ENCODE data around the gene SPSB3. TPM values are rescaled to one million over a fixed set of nuclear protein-coding genes. Genes with fewer than 3 reads are reported as not detected.

Gene SPSB3
- total RNA-seq, 4 donors from 2014 or later, result 86.2 to 161 (median 88.3) TPM

- Histone ChIP-seq H3K27me3 (no peaks in the 10 kb centered on the region), H3K36me3 (peaks cover 0 to 57% of the 10 kb centered on the region in 2 donors), H3K9me3 (no peaks in the 10 kb centered on the region), H3K4me3 (no peak overlapping the region), H3K4me1 (peaks cover 13 to 16% of the 10 kb centered on the region in 2 donors), H3K27ac (no peak overlapping the region)
- in situ Hi-C loops (cut with MboI; ENCODE audit: low sequenced_read_pairs in 4 of 4) (no loop called here), intact Hi-C loops (cut with DNase I; ENCODE audit: low total_unique reads) (no loop called here)
- no peak for TF ChIP-seq CTCF (IDR thresholded peaks at IDR 0.05 in 4 of 5, conservative IDR thresholded peaks at IDR 0.05 in 1 of 5)
- DNase-seq (no peak), ATAC-seq (no peak)
These were observed 37.2 kb upstream of the SPSB3 start for GRCh38 chr16:1819611-1820010.

GRCh38 chr16:1818873-1819525 lies 36.6 kb upstream of the SPSB3 start:
- intact Hi-C loops (cut with DNase I; ENCODE audit: low total_unique reads) (no loop called here), in situ Hi-C loops (cut with MboI; ENCODE audit: low sequenced_read_pairs in 4 of 4) (no loop called here)
- no peaks in the 10 kb centered on the region for H3K9me3 ChIP-seq
- H3K4me3 ChIP-seq, result no peak overlapping the region
- peaks cover 7 to 10% of the 10 kb centered on the region in 2 donors for H3K4me1 ChIP-seq
- H3K27ac ChIP-seq, result no peak overlapping the region
- no peak for DNase-seq
- H3K27me3 ChIP-seq, result no peaks in the 10 kb centered on the region
- peaks cover 0 to 57% of the 10 kb centered on the region in 2 donors for H3K36me3 ChIP-seq
- no peak for ATAC-seq
- no peak for TF ChIP-seq CTCF (IDR thresholded peaks at IDR 0.05 in 4 of 5, conservative IDR thresholded peaks at IDR 0.05 in 1 of 5)
- no peak for TF ChIP-seq POLR2A (IDR thresholded peaks at IDR 0.05)

- no peak for ATAC-seq
- in situ Hi-C loops (cut with MboI; ENCODE audit: low sequenced_read_pairs in 4 of 4), result no loop called here
These were observed 36.0 kb upstream of the SPSB3 start for GRCh38 chr16:1818204-1818872.

GRCh38 chr16:1817716-1818115 lies 35.3 kb upstream of the SPSB3 start:
- ATAC-seq, result no peak
- no peak for DNase-seq
- intact Hi-C loops (cut with DNase I; ENCODE audit: low total_unique reads), result no loop called here

More at GRCh38 chr16:1818204-1818872, 36.0 kb upstream of the SPSB3 start:
- Histone ChIP-seq H3K4me1 (peaks cover under 1 to 4% of the 10 kb centered on the region in 2 donors), H3K27ac (no peak overlapping the region), H3K4me3 (no peak overlapping the region), H3K36me3 (peaks cover 0 to 57% of the 10 kb centered on the region in 2 donors), H3K27me3 (no peaks in the 10 kb centered on the region), H3K9me3 (no peaks in the 10 kb centered on the region)
- DNase-seq, result no peak
- intact Hi-C loops (cut with DNase I; ENCODE audit: low total_unique reads), result no loop called here
- no peak for TF ChIP-seq CTCF (IDR thresholded peaks at IDR 0.05 in 4 of 5, conservative IDR thresholded peaks at IDR 0.05 in 1 of 5)
- no peak for TF ChIP-seq POLR2A (IDR thresholded peaks at IDR 0.05)

More at GRCh38 chr16:1817716-1818115, 35.3 kb upstream of the SPSB3 start:
- TF ChIP-seq POLR2A (IDR thresholded peaks at IDR 0.05) (no peak), CTCF (IDR thresholded peaks at IDR 0.05 in 4 of 5, conservative IDR thresholded peaks at IDR 0.05 in 1 of 5) (no peak)
- Histone ChIP-seq H3K4me1 (no peaks in the 10 kb centered on the region), H3K27ac (no peak overlapping the region), H3K27me3 (no peaks in the 10 kb centered on the region), H3K9me3 (no peaks in the 10 kb centered on the region), H3K36me3 (peaks cover 0 to 57% of the 10 kb centered on the region in 2 donors), H3K4me3 (no peak overlapping the region)
- in situ Hi-C loops (cut with MboI; ENCODE audit: low sequenced_read_pairs in 4 of 4), result no loop called here

All from gastrocnemius medialis (tissue), 4 donors.